GM19438 (cell line): ENCODE measurements around the gene MYO1A.

Source experiments
- ATAC-seq: cut with Tn5 transposase; IDR thresholded peaks from one replicate; pipeline ENCODE4 v1.9.1; 2021; ENCODE audit warnings: low read depth; ENCODE audit not compliant: unreplicated experiment

Gene MYO1A

DNA sequence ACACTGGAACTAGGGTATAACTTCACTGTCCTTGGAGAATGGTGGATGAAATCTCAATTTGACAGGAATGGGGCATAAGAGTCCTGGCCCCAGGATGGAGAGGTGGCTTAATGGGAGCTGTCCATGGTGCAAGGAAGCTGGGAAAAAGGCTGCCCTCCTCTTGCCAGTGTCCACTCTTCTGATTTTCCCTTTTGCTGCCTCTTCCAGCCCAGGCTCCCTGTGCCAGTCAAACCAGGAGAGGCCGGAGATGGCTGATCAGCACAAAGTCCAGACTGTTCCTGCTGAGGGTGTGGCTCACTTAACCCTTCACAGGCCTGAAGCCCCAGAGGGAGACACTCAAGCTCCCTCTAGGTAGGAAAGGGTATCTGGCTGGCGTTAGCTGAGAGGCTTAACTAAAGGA is at the start of gene MYO1A:
MYO1A (minus strand) TSS at position 240 of the 400 bp plus-strand sequence. CDS start 1,806 bp downstream, outside the sequence.
- ATAC-seq, result no peak

GRCh38 chr12:57099047-57099714 is 49.3 kb upstream of the MYO1A start:
- no peak for ATAC-seq

GRCh38 chr12:57098546-57098945 is 48.6 kb upstream of the MYO1A start:
- ATAC-seq, result no peak

DNA sequence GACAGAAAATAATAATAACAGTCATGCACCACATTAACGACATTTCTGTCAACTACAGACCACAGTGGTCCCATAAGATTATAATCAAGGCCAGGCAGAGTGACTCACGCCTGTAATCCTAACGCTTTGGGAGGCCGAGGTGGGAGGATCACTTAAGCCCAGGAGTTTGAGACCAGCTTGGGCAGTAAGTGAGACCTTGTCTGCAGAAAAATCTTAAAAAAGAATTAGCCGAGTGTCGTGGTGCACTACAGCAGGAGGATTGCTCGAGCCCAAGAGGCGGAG is 47.6 kb upstream of the MYO1A start:
- no peak for ATAC-seq

DNA sequence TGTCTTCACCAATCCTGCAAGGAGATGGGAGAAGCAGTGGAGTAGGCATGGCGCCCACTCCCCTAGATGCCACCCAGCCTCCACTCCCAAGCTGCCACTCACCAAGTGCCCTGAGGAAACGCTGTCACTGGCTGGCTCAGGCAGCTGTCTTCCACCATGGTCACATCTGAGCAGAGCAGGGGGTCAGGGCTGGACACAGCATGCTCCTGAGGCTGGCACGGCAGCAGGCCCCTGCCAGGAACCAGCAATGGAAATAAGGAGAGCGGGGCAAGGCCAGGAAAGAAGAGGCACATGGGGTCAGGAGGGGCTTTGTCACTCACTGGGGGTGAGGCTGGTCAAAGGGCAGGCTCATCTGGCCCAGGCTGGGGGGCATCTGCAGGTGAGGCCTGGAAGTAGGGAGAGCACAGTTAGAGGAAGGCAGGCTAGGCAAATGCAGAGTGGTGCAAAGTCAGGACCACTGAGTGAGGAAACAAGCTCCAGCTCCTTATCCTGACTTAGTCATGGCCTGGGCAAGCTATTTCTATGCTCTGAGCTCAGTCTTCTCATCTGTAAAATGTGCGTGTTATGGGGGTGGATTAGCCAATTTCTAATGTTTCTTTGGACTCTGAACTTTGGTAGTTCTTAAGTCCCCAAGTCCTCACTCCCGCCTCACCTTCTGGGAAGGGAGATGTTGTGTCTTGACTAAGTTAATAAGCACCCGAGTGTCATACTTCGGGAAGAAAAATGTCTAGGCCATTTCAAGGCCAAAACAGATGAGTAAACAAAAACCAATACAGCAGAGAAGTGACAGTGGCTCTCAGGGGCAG is 47.0 kb upstream of the MYO1A start:
- no peak for ATAC-seq

DNA sequence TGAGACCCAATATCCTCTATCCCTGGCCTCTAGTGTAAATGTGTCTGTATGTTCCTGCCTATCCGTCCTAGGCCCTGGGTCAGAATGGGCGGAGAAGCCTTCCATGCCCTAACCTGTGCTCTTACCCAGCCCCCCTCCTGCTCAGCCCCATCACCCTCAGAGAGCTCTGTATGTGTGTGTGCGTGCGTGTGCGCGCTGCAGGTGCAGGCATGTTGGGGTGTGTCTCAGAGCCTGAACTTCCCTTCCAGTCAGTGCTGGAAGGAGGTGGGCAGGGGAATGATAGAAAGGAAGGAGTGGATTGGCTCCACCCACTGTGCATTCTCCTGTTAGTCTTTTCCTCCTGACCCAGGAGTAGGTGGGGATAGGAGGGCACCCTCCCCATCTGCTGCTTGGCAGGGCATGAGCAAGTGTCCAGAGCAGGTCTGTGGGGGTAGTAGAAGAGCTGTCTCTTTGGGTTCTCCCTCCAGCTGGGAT is 46.2 kb upstream of the MYO1A start:
- no peak for ATAC-seq

DNA sequence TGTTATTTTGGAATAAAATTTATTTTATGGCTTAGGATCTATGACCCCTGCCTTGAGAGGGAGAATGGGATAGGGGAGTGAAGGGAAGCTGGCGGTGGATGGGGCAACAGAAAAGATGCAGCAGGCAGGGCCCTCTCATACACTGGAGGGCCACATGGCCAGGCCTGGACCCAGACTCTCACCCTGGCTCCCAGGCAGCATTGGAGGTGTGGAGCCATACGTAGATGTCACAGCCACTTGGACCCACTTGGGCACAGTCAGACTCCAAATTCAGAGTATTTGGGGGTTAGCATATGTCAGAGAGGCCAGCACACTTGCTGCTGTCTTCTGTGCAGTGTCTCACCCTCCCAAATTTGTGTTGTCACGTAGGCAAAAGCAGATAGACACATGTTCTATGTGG is 45.5 kb upstream of the MYO1A start:
- no peak for ATAC-seq

DNA sequence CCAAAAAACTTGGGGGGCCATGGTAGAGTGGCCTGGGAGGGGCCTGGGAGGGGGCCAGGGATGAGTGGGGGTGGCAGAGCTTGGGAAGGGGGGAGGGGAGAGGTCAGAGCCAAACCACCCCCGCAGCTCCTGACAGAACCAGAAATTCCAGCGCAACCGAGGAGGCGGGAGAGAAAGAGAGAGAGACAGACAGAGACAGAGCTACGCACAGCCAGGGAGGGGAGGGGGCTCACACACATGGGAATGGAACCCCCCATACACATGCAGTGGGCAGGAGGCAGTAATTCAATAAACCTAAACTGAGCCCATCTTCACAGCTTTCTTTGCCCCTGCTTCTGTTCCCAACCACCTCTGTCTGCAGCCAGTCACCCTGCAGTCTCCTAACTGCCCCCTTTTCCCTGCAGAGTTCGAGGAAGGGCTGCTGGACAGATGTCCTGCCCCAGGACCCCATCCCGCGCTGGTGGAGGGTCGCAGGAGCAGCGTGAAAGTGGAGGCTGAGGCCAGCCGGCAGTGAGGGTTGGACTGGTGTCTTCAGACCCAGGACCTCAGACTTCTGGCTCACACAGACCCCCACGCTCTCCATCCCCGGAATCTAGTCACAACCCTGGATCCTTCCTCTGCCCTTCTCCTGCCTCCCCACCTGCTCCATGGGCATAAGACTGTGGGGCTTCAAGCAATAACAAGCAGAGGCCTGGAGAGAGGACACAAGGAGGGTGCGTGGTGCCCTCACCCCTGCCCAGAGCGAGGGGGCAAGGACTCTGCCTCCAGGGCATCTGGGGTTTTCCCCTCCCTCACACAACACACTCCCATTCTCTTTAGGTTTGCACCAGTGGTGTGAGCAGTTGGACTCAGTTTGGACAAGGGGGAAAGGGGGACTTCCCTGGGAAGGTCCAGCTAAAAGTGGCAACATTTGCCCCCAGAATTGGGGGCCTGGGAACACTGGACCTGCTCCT is 44.6 kb upstream of the MYO1A start:
- ATAC-seq, result no peak

DNA sequence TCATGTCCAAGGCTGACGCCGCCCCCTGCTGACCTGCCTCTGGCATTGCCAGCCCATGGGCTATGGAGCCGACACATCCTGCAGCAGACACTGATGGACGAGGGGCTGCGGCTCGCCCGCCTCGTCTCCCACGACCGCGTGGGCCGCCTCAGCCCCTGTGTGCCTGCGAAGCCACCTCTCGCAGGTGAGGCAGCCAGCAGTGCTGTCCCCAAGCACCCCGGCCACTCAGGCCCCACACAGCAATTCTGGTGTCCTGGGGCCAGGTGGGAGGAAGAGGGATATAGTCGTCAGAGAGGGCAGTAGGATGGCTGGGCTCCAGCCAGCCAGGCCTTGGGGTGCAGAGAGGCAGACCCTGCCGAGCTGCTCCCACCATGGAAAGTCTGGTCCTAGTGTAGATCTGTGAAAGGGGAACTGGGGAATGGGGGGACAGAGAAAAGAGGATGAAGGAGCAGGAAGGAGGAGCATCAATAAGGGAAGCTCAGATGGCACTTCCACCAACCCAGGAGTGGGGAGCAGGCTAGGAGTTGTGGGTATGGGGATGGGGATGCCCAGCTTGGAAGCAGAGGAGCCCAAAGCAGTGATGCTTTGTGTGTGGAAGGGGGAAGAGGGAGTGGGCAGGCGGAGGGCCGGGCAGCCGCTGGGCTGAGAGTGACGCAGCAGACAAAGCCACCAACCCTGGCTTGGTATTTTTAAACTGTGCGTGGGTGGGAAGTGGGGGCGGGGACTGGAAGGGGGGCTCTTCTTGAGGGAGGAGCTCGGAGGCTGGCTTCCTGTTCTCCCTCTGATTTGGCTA is 43.7 kb upstream of the MYO1A start:
- ATAC-seq, result no peak

GRCh38 chr12:57092876-57093414 is 43.0 kb upstream of the MYO1A start:
- no peak for ATAC-seq

GRCh38 chr12:57092529-57092862 is 42.6 kb upstream of the MYO1A start:
- ATAC-seq, result no peak

- no peak for ATAC-seq
These were observed 42.0 kb upstream of the MYO1A start for GRCh38 chr12:57091638-57092528.

GRCh38 chr12:57090924-57091637 is 41.2 kb upstream of the MYO1A start:
- no peak for ATAC-seq

- ATAC-seq, result no peak
These were observed 40.6 kb upstream of the MYO1A start for GRCh38 chr12:57090490-57090889.

DNA sequence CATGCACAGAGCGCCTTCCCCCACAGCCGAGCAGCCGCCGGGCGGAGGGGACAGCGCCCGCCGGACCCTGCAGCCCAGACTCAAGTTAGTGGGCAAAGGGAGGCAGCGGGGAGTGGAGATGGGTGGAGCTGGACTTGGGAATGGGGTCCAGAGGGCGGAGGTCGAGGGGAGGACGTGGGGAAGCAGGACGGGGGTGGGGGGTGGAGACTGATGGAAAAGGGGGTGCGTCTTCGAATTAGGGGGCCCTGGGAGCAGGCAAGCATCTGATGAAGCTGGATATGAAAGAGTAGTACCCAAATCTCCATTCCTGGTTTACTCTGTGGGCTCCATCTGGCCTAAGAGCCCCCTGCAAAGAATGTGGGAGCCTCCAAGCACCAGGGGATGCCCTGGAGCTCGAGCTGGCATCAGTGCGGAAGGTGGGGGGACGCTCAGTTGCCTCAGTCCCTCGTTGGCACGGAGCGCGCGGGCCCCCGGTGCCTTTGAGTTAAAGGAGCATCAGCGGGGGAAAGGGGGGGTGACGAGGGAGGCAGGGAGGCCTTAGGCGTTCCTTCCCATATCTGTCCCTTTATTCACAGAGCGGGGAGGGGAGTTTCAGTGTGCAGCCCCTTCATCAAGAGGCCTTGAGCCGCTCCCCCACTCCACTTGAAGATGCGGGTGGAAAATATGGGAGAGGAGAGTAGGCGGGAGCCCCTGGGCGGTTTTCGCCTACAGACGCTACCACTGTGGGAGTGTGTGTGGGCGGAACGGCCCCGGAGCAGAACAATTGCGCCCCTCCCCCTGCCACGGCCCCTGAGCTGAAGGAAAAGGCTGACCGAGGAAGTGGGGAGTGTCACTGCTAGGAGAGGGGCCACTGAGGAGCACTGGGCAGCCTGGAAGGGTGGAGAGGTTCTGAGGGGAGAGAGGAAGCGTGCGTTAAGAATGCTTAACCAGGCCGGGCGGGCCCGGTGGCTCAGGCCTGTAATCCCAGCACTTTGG is 39.6 kb upstream of the MYO1A start:
- no peak for ATAC-seq

- ATAC-seq, result peak; percentile 52
These were observed 38.7 kb upstream of the MYO1A start, which contains the start of gene NAB2 for GRCh38 chr12:57088354-57089270. NAB2 (plus strand) TSS chr12:57089114; CDS start chr12:57089272, 158 bp downstream.
